Neuron (in vitro differentiated cells): ENCODE results near the gene NKX1-2.

ENCODE experiments used
- H2AFZ ChIP-seq: one replicate; pipeline ENCODE4 v1.6.1; 2013; ENCODE audit warnings: low read depth, mild to moderate bottlenecking, inconsistent platforms, low read length, moderate library complexity
- H3K27me3 ChIP-seq: one replicate; pipeline ENCODE4 v1.6.1; 2013; ENCODE audit warnings: low read length; ENCODE audit not compliant: insufficient read depth
- H3K36me3 ChIP-seq: one replicate; pipeline ENCODE4 v1.6.1; 2013; ENCODE audit warnings: low read length; ENCODE audit not compliant: insufficient read depth
- H3K4me1 ChIP-seq: one replicate; pipeline ENCODE4 v1.6.1; 2013; ENCODE audit warnings: low read length; ENCODE audit not compliant: insufficient read depth
- H3K4me3 ChIP-seq: 2 replicates; pipeline ENCODE4 v1.5.1; 2013; ENCODE audit warnings: mild to moderate bottlenecking, low read length, moderate library complexity
- H3K9me3 ChIP-seq: one replicate; pipeline ENCODE4 v1.6.1; 2013; ENCODE audit warnings: low read length

Gene NKX1-2

GRCh38 chr10:124430077-124430476 lies 19.8 kb downstream of the NKX1-2 start:
- H3K27me3 ChIP-seq, result peaks cover 8% of the 10 kb centered on the region
- no peaks in the 10 kb centered on the region for H3K4me1 ChIP-seq
- H3K4me3 ChIP-seq, result no peak overlapping the region
- no peak overlapping the region for H2AFZ ChIP-seq
- no peaks in the 10 kb centered on the region for H3K9me3 ChIP-seq
- no peaks in the 10 kb centered on the region for H3K36me3 ChIP-seq

- H3K27me3 ChIP-seq, result peaks cover 8% of the 10 kb centered on the region
- H3K4me1 ChIP-seq, result no peaks in the 10 kb centered on the region
- no peak overlapping the region for H3K4me3 ChIP-seq
- no peak overlapping the region for H2AFZ ChIP-seq
- H3K9me3 ChIP-seq, result no peaks in the 10 kb centered on the region
- no peaks in the 10 kb centered on the region for H3K36me3 ChIP-seq
These were observed 20.3 kb downstream of the NKX1-2 start for GRCh38 chr10:124429576-124429975.

GRCh38 chr10:124428207-124428777 lies 21.5 kb downstream of the NKX1-2 start:
- Histone ChIP-seq H3K36me3 (no peaks in the 10 kb centered on the region), H3K4me1 (no peaks in the 10 kb centered on the region), H3K9me3 (no peaks in the 10 kb centered on the region), H3K4me3 (no peak overlapping the region), H3K27me3 (peaks cover 16% of the 10 kb centered on the region), H2AFZ (no peak overlapping the region)

- no peaks in the 10 kb centered on the region for H3K9me3 ChIP-seq
- H3K27me3 ChIP-seq, result peaks cover 35% of the 10 kb centered on the region
- H3K36me3 ChIP-seq, result no peaks in the 10 kb centered on the region
These were observed 24.4 kb downstream of the NKX1-2 start for GRCh38 chr10:124425227-124425962.

GRCh38 chr10:124423813-124424212 lies 26.0 kb downstream of the NKX1-2 start:
- Histone ChIP-seq H3K36me3 (no peaks in the 10 kb centered on the region), H2AFZ (no peak overlapping the region), H3K27me3 (peaks cover 32% of the 10 kb centered on the region), H3K9me3 (no peaks in the 10 kb centered on the region), H3K4me1 (no peaks in the 10 kb centered on the region), H3K4me3 (no peak overlapping the region)

More at GRCh38 chr10:124425227-124425962, 24.4 kb downstream of the NKX1-2 start:
- Histone ChIP-seq H3K4me1 (no peaks in the 10 kb centered on the region), H2AFZ (no peak overlapping the region), H3K4me3 (no peak overlapping the region)

- Histone ChIP-seq H3K4me3 (no peak overlapping the region), H2AFZ (no peak overlapping the region), H3K9me3 (no peaks in the 10 kb centered on the region), H3K4me1 (peaks cover 2% of the 10 kb centered on the region), H3K36me3 (no peaks in the 10 kb centered on the region), H3K27me3 (peaks cover 32% of the 10 kb centered on the region)
These were observed 27.1 kb downstream of the NKX1-2 start for GRCh38 chr10:124422742-124423141.

GRCh38 chr10:124420254-124420653 lies 29.6 kb downstream of the NKX1-2 start:
- H3K4me1 ChIP-seq, result peaks cover 10% of the 10 kb centered on the region
- H3K4me3 ChIP-seq, result no peak overlapping the region
- H3K9me3 ChIP-seq, result no peaks in the 10 kb centered on the region
- H3K36me3 ChIP-seq, result no peaks in the 10 kb centered on the region
- no peak overlapping the region for H2AFZ ChIP-seq
- H3K27me3 ChIP-seq, result peaks cover 32% of the 10 kb centered on the region

- no peaks in the 10 kb centered on the region for H3K36me3 ChIP-seq
- H3K27me3 ChIP-seq, result peaks cover 32% of the 10 kb centered on the region
- H3K4me1 ChIP-seq, result peaks cover 10% of the 10 kb centered on the region
- H3K4me3 ChIP-seq, result peak overlapping the region; percentile 79
- no peaks in the 10 kb centered on the region for H3K9me3 ChIP-seq
- no peak overlapping the region for H2AFZ ChIP-seq
These were observed 30.2 kb downstream of the NKX1-2 start for GRCh38 chr10:124419635-124420034.

- H3K4me3 ChIP-seq, result peak within 1 kb of the TSS; percentile 79
- peak within 1 kb of the TSS; percentile 83 for H2AFZ ChIP-seq
- no peaks in the 10 kb centered on the region for H3K36me3 ChIP-seq
These were observed 30.9 kb downstream of the NKX1-2 start, which contains the start of gene OAT for GRCh38 chr10:124418726-124419501. Gene OAT, minus strand, starts transcription at chr10:124418923. Its CDS starts 6,752 bp downstream, at chr10:124412171.

GRCh38 chr10:124417895-124418725 lies 31.7 kb downstream of the NKX1-2 start:
- H3K4me3 ChIP-seq, result peak overlapping the region; percentile 79
- H3K9me3 ChIP-seq, result no peaks in the 10 kb centered on the region
- no peaks in the 10 kb centered on the region for H3K36me3 ChIP-seq
- peak overlapping the region; percentile 83 for H2AFZ ChIP-seq
- peaks cover 10% of the 10 kb centered on the region for H3K4me1 ChIP-seq
- peaks cover 24% of the 10 kb centered on the region for H3K27me3 ChIP-seq

More at GRCh38 chr10:124418726-124419501, 30.9 kb downstream of the NKX1-2 start, which contains the start of gene OAT:
- H3K9me3 ChIP-seq, result no peaks in the 10 kb centered on the region
- peaks cover 10% of the 10 kb centered on the region for H3K4me1 ChIP-seq
- H3K27me3 ChIP-seq, result peaks cover 26% of the 10 kb centered on the region

- Histone ChIP-seq H3K36me3 (no peaks in the 10 kb centered on the region), H3K4me1 (peaks cover 10% of the 10 kb centered on the region), H2AFZ (no peak overlapping the region), H3K4me3 (no peak overlapping the region), H3K27me3 (peaks cover 15% of the 10 kb centered on the region), H3K9me3 (no peaks in the 10 kb centered on the region)
These were observed 33.1 kb downstream of the NKX1-2 start for GRCh38 chr10:124416733-124417132.

GRCh38 chr10:124415210-124415609 lies 34.6 kb downstream of the NKX1-2 start:
- Histone ChIP-seq H2AFZ (no peak overlapping the region), H3K4me1 (peaks cover 10% of the 10 kb centered on the region), H3K27me3 (peaks cover 2% of the 10 kb centered on the region), H3K4me3 (no peak overlapping the region), H3K9me3 (no peaks in the 10 kb centered on the region), H3K36me3 (peaks cover 4% of the 10 kb centered on the region)
